Measurements from ENCODE around the gene KCNMA1. TPM values are rescaled to one million over a fixed set of nuclear protein-coding genes. Genes with fewer than 3 reads are reported as not detected.
A peak's percentile ranks its signal among the peaks of the same experiment; 100 is the strongest.

KCNMA1 gene
- total and polyA plus RNA-seq, 10 of the 15 experiments (the other 5 are each of a cell fraction or from before 2014, with no cell fraction given): 8.5 to 77.0 (median 21.3) TPM

GRCh38 chr10:77177161-77177560 is 460.4 kb downstream of the KCNMA1 start:
- H3K27ac ChIP-seq (ENCODE audit: control insufficient read depth, insufficient read depth): no peak overlapping the region
- ChIA-PET RAD21 (ENCODE audit: unreplicated experiment) (interaction anchor here (5.9 kb wide), 1 partner anchor 462 kb away, joined by 54 read pairs; the partner anchor contains the start of gene KCNMA1), CTCF (interaction anchor here (0.6 to 23.3 kb wide), 5 partner anchors 9 to 462 kb away, joined by 3 to 532 read pairs (median 4); partner anchors contain the start of gene KCNMA1), SMC1A (ENCODE audit: uncharacterized antibody, unreplicated experiment) (interaction anchor here (1.9 kb wide), 1 partner anchor 65 kb away, joined by 7 read pairs; no protein-coding TSS in a partner anchor), POLR2A (no interaction called here)
- no peak for DNase-seq (ENCODE audit: low read depth, low spot score)
- in situ Hi-C loops (cut with MboI): no loop called here
- H4K20me1 ChIP-seq (ENCODE audit: control insufficient read depth, insufficient read depth): no peaks in the 10 kb centered on the region
- intact Hi-C loops (cut with micrococcal nuclease; ENCODE audit: unreplicated experiment): no loop called here
- no peaks in the 10 kb centered on the region for H3K79me2 ChIP-seq (ENCODE audit: control insufficient read depth, insufficient read depth, low read length)
- no peak for ATAC-seq
- H3K9me3 ChIP-seq (replicated peaks; ENCODE audit: control insufficient read depth, insufficient read depth, low read length): no peaks in the 10 kb centered on the region
- no peak overlapping the region for H3K9ac ChIP-seq (ENCODE audit: control insufficient read depth, insufficient read depth, low read length)
- no peaks in the 10 kb centered on the region for H3K27me3 ChIP-seq (replicated peaks in 1 of 2; ENCODE audit: control insufficient read depth in 2 of 2, insufficient read depth in 2 of 2, low read length in 1 of 2)
- no peaks in the 10 kb centered on the region for H3K4me1 ChIP-seq (ENCODE audit: control insufficient read depth, insufficient read depth, low read length)
- no peak overlapping the region for H3K4me3 ChIP-seq
- H3K4me2 ChIP-seq (ENCODE audit: control insufficient read depth, insufficient read depth): no peak overlapping the region
- no peaks in the 10 kb centered on the region for H3K36me3 ChIP-seq (ENCODE audit: control insufficient read depth in 2 of 2, insufficient read depth in 2 of 2, low read length in 1 of 2)
- no peak for FAIRE-seq
- H2AFZ ChIP-seq (ENCODE audit: control insufficient read depth, low read depth, low read length): no peak overlapping the region
- no TSS peak for BruUV-seq (replicated peaks)
- TF ChIP-seq ZNF24 (IDR thresholded peaks at IDR 0.05): no peak
- TF ChIP-seq JUND (IDR thresholded peaks at IDR 0.05; ENCODE audit: low read depth, low read length): no peak
- TF ChIP-seq NBN (IDR thresholded peaks at IDR 0.05): 0 out of 2 replicates have a peak, but pooled peaks have one; percentile 29
- no peak for TF ChIP-seq ZNF687 (IDR thresholded peaks at IDR 0.05)
